VCaP (cell line): Measurements from ENCODE around the gene CPE.
A peak's percentile ranks its signal among the peaks of the same experiment; 100 is the strongest.
"Not testable (repeated sequence)": the region's sequence is repeated elsewhere in the genome, so short reads cannot be mapped to it uniquely, and the experiment has no call there.

Source experiments
- H3K27ac ChIP-seq: fragments of 450-650 bp; 2 replicates; pipeline ENCODE4 v1.5.1; 2017
- TF ChIP-seq, protein P1 (sequence below): fragments of 450-650 bp; conservative IDR thresholded peaks from 2 replicates; pipeline ENCODE4 v1.5.1; 2017; ENCODE audit warnings: mild to moderate bottlenecking, moderate library complexity

Gene CPE

DNA sequence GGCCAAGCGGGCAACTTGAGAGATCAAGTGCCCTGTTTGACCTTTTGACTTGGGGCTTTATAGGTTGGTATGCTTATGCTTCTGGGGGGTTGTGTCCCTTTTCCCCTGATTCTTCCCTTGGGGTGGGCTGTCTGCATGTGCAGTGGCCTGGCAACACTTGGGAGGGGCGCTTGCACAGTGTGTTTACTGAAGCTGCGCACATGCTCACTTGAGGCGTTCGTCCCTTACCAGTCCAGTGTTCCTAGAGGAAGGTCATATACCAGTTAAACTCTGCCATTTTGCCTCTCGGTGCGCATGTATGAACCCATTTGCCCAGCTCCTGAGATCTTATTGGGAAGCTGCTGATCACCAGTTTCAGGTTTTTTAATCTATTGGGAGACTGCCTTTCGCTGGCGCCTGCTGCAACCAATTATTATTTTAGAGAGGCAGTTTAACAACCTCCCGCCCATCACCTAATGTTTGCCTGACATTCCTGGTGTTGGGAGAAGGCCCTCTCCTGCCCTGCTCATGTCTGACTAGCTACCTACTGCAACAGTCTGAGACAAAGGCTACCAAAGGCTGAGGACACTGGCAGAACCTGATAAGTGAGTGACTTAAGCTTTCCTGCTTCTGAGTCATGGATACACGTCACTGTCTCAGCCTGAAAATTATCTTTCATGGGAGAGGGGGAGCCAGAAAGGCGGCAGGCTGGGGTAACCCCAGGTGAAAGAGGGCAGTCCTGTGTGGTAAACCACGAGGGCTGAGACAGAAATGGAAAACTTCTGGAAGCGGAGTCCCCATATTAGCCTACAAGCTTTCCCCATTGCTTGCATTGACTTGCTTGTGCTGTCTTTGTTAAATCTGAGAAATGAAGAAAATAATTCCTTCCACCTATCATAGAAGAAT, 97.6 kb downstream of the CPE start:
- no peak overlapping the region for H3K27ac ChIP-seq
- TF ChIP-seq, protein P1, sequence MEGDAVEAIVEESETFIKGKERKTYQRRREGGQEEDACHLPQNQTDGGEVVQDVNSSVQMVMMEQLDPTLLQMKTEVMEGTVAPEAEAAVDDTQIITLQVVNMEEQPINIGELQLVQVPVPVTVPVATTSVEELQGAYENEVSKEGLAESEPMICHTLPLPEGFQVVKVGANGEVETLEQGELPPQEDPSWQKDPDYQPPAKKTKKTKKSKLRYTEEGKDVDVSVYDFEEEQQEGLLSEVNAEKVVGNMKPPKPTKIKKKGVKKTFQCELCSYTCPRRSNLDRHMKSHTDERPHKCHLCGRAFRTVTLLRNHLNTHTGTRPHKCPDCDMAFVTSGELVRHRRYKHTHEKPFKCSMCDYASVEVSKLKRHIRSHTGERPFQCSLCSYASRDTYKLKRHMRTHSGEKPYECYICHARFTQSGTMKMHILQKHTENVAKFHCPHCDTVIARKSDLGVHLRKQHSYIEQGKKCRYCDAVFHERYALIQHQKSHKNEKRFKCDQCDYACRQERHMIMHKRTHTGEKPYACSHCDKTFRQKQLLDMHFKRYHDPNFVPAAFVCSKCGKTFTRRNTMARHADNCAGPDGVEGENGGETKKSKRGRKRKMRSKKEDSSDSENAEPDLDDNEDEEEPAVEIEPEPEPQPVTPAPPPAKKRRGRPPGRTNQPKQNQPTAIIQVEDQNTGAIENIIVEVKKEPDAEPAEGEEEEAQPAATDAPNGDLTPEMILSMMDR = no peak

DNA sequence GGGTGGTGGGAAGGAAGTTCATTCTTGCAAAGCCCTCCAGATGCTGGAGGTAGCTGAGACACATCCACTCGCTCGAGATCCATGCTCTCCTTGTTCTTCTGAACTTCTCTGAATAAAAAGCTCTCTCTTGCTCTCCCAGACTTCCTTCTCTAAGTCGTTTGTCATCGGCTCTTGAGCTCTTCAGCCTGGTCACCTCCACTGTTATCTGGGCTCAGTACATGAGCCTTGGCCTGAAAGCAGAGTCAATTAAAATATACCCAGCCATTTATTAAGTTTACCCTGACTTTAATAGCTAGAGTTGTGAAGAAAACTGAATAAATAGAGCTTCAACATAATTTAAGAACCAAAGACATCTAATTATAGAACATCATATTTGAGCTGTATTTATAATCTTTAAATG, 99.0 kb downstream of the CPE start:
- H3K27ac ChIP-seq = no peak overlapping the region
- TF ChIP-seq, protein P1 = no peak

- H3K27ac ChIP-seq = no peak overlapping the region
- TF ChIP-seq, protein P1 = no peak
Measured at GRCh38 chr4:165478260-165478659, 99.5 kb downstream of the CPE start.

GRCh38 chr4:165481053-165481835, 102.4 kb downstream of the CPE start:
- TF ChIP-seq, protein P1 = no peak
- no peak overlapping the region for H3K27ac ChIP-seq

GRCh38 chr4:165489786-165490185, 111.0 kb downstream of the CPE start:
- H3K27ac ChIP-seq = no peak overlapping the region
- TF ChIP-seq, protein P1 = no peak

GRCh38 chr4:165492583-165492982, 113.8 kb downstream of the CPE start:
- not testable (repeated sequence) for H3K27ac ChIP-seq

GRCh38 chr4:165493359-165493758, 114.6 kb downstream of the CPE start:
- no peak overlapping the region for H3K27ac ChIP-seq
- TF ChIP-seq, protein P1 = peak; percentile 88
